GM21390 (cell line): ENCODE measurements around the gene SDR39U1.

Source experiments
- ATAC-seq: cut with Tn5 transposase; IDR thresholded peaks from one replicate; pipeline ENCODE4 v1.9.1; 2021; ENCODE audit not compliant: unreplicated experiment

SDR39U1 gene

DNA sequence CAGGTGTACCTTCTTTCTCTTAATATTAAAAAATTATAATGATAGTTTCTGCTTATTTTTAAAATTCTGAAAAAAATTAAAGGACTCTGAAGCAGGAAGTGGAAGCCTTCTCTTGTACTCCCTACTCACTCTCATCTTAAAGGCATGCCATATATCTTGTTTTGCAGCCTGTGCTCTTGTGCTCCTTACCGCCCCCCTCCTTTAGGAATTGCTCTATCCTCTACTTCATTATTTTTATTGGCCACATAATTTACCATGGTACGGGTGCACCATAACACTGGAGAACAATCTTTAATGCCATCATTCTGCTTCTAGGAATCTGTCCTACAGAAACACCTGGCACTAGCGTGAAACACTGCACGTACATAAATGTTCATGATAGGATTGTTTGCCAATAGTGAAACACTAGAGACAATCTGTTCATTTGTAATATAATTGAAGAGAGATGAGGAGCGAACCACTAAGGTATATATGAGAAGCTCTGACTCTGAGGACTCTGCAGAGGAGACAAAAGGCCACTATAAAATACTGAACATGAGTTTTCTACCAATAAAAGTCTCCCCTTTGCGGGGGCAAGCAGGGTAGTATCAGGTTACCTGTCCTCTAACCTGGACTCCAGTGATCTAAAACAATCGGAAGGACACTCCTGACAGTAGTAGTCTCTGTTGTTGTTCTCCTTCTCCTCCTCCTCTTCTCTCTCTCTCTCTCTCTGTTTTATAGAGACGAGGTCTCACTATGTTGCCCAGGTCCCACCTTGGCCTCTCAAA, 50.1 kb downstream of the SDR39U1 start:
- ATAC-seq, result no peak

DNA sequence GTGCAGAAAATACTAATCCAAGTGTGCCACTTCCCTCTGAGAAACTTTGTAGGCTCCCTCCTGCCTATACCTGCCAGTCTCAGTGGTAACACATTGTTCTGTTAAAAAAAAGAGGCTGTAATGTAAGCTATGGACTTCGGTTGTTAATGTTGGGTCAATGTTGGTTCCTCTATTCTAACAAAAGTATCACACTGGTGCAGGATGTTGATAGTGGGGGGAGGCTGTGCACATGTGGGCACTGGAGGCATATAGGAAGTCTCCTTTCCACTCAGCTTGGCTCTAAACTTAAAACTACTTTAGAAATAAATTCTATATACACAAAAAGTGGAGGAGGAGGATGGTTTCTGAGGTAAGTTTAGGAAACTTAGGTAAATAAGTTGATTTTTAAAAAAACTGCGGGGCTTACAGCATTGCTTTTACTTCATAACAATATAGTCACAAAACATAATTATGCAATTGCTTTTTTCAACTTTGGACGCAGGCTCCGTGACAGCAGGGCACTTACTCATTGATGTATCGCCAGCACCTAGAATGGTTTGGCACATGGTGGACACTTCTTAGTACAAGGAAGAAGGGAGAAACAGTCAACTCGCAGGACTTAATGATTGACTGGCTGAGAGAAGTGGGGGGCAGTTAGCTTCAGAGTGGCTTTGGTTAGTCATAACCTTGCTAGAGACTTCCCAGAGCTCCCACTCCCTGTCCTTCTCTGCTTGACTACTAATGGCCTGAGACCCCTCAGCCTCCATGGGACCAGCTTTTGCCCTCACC, 51.7 kb downstream of the SDR39U1 start:
- no peak for ATAC-seq
